GM23338 (cell line): ENCODE measurements around the gene NAALADL2. TPM values are rescaled to one million over a fixed set of nuclear protein-coding genes. Genes with fewer than 3 reads are reported as not detected.

ENCODE experiments used
- ATAC-seq: fragments of 200-7000 bp; cut with Tn5 transposase; 3 replicates; pipeline ENCODE4 v1.9.1; 2020
- DNase-seq: peaks from one replicate; pipeline ENCODE4 v3.0.0-alpha.2; 2015; ENCODE audit warnings: low spot score
- H2AFZ ChIP-seq: fragments of 200-600 bp; sonication (generic); 2 replicates; pipeline ENCODE4 v1.8.0; 2016; ENCODE audit warnings: antibody characterized with exemption, mild to moderate bottlenecking, moderate library complexity
- H3F3A ChIP-seq: fragments of 200-600 bp; sonication (generic); replicated peaks from 2 replicates; pipeline ENCODE4 v1.8.0; 2017; ENCODE audit warnings: antibody characterized with exemption, mixed run types, low read depth
- H3K27ac ChIP-seq: fragments of 200-600 bp; sonication (generic); 2 replicates; pipeline ENCODE4 v1.6.1; 2016; ENCODE audit warnings: low read depth
- H3K27me3 ChIP-seq: fragments of 200-600 bp; sonication (generic); 2 replicates; pipeline ENCODE4 v1.8.0; 2016; ENCODE audit warnings: mild to moderate bottlenecking, mixed run types, moderate library complexity; ENCODE audit not compliant: insufficient read depth
- H3K36me3 ChIP-seq: fragments of 200-600 bp; sonication (generic); 2 replicates; pipeline ENCODE4 v1.8.0; 2016; ENCODE audit warnings: mild to moderate bottlenecking; ENCODE audit not compliant: insufficient read depth
- H3K4me1 ChIP-seq: fragments of 200-600 bp; sonication (generic); 2 replicates; pipeline ENCODE4 v1.8.0; 2016; ENCODE audit warnings: mild to moderate bottlenecking, moderate library complexity; ENCODE audit not compliant: insufficient read depth
- H3K4me2 ChIP-seq: fragments of 200-600 bp; sonication (generic); 2 replicates; pipeline ENCODE4 v1.7.1; 2017; ENCODE audit warnings: mixed run types
- H3K4me3 ChIP-seq: fragments of 200-600 bp; sonication (generic); 2 replicates; pipeline ENCODE4 v1.6.1; 2016; ENCODE audit warnings: mixed run types
- H3K79me2 ChIP-seq: fragments of 200-600 bp; sonication (generic); replicated peaks from 2 replicates; pipeline ENCODE4 v1.8.0; 2017; ENCODE audit warnings: mild to moderate bottlenecking; ENCODE audit not compliant: insufficient read depth
- H3K9me2 ChIP-seq: fragments of 200-600 bp; sonication (generic); 2 replicates; pipeline ENCODE4 v1.8.0; 2017; ENCODE audit not compliant: insufficient read depth
- H4K20me1 ChIP-seq: fragments of 200-600 bp; sonication (generic); replicated peaks from 2 replicates; pipeline ENCODE4 v1.8.0; 2017; ENCODE audit warnings: mild to moderate bottlenecking; ENCODE audit not compliant: insufficient read depth
- H3K27ac Mint-ChIP-seq: 2 replicates; pipeline ENCODE4 v1.8.0; 2020; ENCODE audit warnings: inconsistent platforms, mild to moderate bottlenecking, moderate library complexity, mixed read lengths
- H3K27me3 Mint-ChIP-seq: 3 replicates; pipeline ENCODE4 v1.8.0; 2022; ENCODE audit warnings: low read depth, mild to moderate bottlenecking, moderate library complexity, mixed read lengths, inconsistent platforms; ENCODE audit not compliant: insufficient read depth, poor library complexity
- H3K36me3 Mint-ChIP-seq: 3 replicates; pipeline ENCODE4 v1.8.0; 2021; ENCODE audit warnings: low read depth, mild to moderate bottlenecking, inconsistent platforms, moderate library complexity, mixed read lengths
- H3K4me1 Mint-ChIP-seq: 3 replicates; pipeline ENCODE4 v1.8.0; 2020; ENCODE audit warnings: mild to moderate bottlenecking, inconsistent platforms, mixed read lengths
- H3K4me3 Mint-ChIP-seq: 3 replicates; pipeline ENCODE4 v1.8.0; 2021; ENCODE audit warnings: moderate library complexity, mild to moderate bottlenecking, inconsistent platforms, mixed read lengths
- H3K9me3 Mint-ChIP-seq: 3 replicates; pipeline ENCODE4 v1.8.0; 2020; ENCODE audit warnings: moderate library complexity, mild to moderate bottlenecking, inconsistent platforms, mixed read lengths
- CREB1 ChIP-seq: fragments of 250-450 bp; sonication (Bioruptor Pico); IDR thresholded peaks from 2 replicates; pipeline ENCODE4 v1.5.0; 2020; ENCODE audit warnings: low read depth, mild to moderate bottlenecking, moderate library complexity
- CTCF ChIP-seq, 2 experiments: fragments of 200-600 bp in 1 of 2; sonication (generic) in 1 of 2; conservative IDR thresholded peaks; 2 replicates each; pipeline versions ENCODE4 v1.5.1 to v1.6.1; 2016 to 2017; ENCODE audit warnings: antibody characterized with exemption in 2 of 2, low read depth in 2 of 2, mild to moderate bottlenecking in 2 of 2, moderate library complexity in 1 of 2
- EZH2 ChIP-seq: fragments of 200-600 bp; sonication (generic); IDR thresholded peaks from one replicate; pipeline ENCODE4 v1.8.0; 2017; ENCODE audit warnings: antibody characterized with exemption, mild to moderate bottlenecking, low read depth; ENCODE audit not compliant: unreplicated experiment
- EZH2phosphoT487 ChIP-seq: fragments of 200-600 bp; sonication (generic); IDR thresholded peaks from one replicate; pipeline ENCODE4 v1.8.1; 2018; ENCODE audit warnings: antibody characterized with exemption; ENCODE audit not compliant: unreplicated experiment
- JUNB ChIP-seq: IDR thresholded peaks from one replicate; pipeline ENCODE4 v1.6.1; 2016; ENCODE audit warnings: antibody characterized with exemption; ENCODE audit not compliant: unreplicated experiment
- NANOG ChIP-seq: IDR thresholded peaks from 2 replicates; pipeline ENCODE4 v1.6.1; 2016; ENCODE audit warnings: antibody characterized with exemption, borderline replicate concordance
- POLR2AphosphoS5 ChIP-seq: IDR thresholded peaks from 2 replicates; pipeline ENCODE4 v1.6.1; 2016; ENCODE audit warnings: antibody characterized with exemption, low read depth
- REST ChIP-seq: IDR thresholded peaks from one replicate; pipeline ENCODE4 v1.6.1; 2018; ENCODE audit warnings: antibody characterized with exemption; ENCODE audit not compliant: unreplicated experiment
- STAT1 ChIP-seq: IDR thresholded peaks from one replicate; pipeline ENCODE4 v1.6.1; 2016; ENCODE audit warnings: antibody characterized with exemption; ENCODE audit not compliant: unreplicated experiment
- ZNF114 ChIP-seq: fragments of 250-450 bp; sonication (Bioruptor Pico); IDR thresholded peaks from 2 replicates; pipeline ENCODE4 v1.5.0; 2020; ENCODE audit warnings: mild to moderate bottlenecking, moderate library complexity
- ZNF331 ChIP-seq: fragments of 250-450 bp; sonication (Bioruptor Pico); IDR thresholded peaks from 2 replicates; pipeline ENCODE4 v1.5.0; 2020; ENCODE audit warnings: low read depth, mild to moderate bottlenecking, moderate library complexity
- polyA plus RNA-seq: library from polyadenylated mRNA; unstranded; fragments of >200 nt; fragmentation: Nextera tagmentation; extraction: Ambion mirVana; gene quantifications from 2 replicates; pipeline ENCODE4 v1.2.1, GENCODE V29; 2016
- total RNA-seq: library from RNA; depleted of rRNA; stranded (reverse); fragments of >200 nt; shearing (Covaris generic); gene quantifications from 2 replicates; pipeline ENCODE4 v1.2.3, GENCODE V29; 2014
- TF ChIP-seq, protein P1 (sequence below): IDR thresholded peaks from 2 replicates; pipeline ENCODE4 v1.6.1; 2016; ENCODE audit warnings: antibody characterized with exemption

Gene NAALADL2
- total and polyA plus RNA-seq, 2 experiments from 2014 or later: 1.6 to 2.6 TPM

GRCh38 chr3:175093748-175094147, 234.6 kb downstream of the NAALADL2 start (continued):
- TF ChIP-seq, protein P1, sequence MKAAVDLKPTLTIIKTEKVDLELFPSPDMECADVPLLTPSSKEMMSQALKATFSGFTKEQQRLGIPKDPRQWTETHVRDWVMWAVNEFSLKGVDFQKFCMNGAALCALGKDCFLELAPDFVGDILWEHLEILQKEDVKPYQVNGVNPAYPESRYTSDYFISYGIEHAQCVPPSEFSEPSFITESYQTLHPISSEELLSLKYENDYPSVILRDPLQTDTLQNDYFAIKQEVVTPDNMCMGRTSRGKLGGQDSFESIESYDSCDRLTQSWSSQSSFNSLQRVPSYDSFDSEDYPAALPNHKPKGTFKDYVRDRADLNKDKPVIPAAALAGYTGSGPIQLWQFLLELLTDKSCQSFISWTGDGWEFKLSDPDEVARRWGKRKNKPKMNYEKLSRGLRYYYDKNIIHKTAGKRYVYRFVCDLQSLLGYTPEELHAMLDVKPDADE: no peak
- no peak for TF ChIP-seq EZH2phosphoT487
- no peak for TF ChIP-seq EZH2
- no peak for TF ChIP-seq JUNB
- no peak for TF ChIP-seq CTCF (conservative IDR thresholded peaks at IDR 0.05; ENCODE audit: low read depth in 2 of 2)

DNA sequence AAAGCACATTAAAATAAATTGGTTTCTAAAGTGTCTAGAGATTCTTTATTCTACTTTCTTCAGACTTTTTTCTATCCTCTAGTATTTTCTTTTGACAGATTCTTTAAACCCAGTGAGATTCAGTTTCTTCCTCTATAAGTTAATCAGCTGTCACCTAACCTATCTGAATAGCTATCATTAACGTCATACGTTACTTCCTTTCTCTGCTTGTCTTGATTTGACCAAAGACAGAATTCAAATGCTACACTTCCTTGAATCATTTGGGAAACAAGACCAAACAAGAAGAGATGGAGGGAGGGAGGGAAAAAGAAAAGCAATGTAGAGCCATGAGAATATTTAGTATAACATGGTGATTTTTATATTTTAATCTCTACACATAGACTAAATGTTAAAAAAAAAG, 235.2 kb downstream of the NAALADL2 start:
- Mint-ChIP-seq H3K36me3 (no peaks in the 10 kb centered on the region), H3K4me1 (no peaks in the 10 kb centered on the region), H3K27ac (no peak overlapping the region), H3K9me3 (no peaks in the 10 kb centered on the region), H3K4me3 (no peak overlapping the region), H3K27me3 (peaks cover 2% of the 10 kb centered on the region)
- Histone ChIP-seq H3K27me3 (no peaks in the 10 kb centered on the region), H4K20me1 (no peaks in the 10 kb centered on the region), H3K4me2 (no peak overlapping the region), H3K79me2 (no peaks in the 10 kb centered on the region), H2AFZ (no peak overlapping the region), H3K36me3 (no peaks in the 10 kb centered on the region), H3K4me3 (no peak overlapping the region), H3K9me2 (no peaks in the 10 kb centered on the region), H3F3A (no peaks in the 10 kb centered on the region), H3K27ac (no peak overlapping the region), H3K4me1 (no peaks in the 10 kb centered on the region)
- ATAC-seq: no peak
- no peak for DNase-seq
- TF ChIP-seq JUNB: no peak
- TF ChIP-seq STAT1: no peak
- TF ChIP-seq CTCF (conservative IDR thresholded peaks at IDR 0.05; ENCODE audit: low read depth in 2 of 2): no peak
- TF ChIP-seq POLR2AphosphoS5: no peak
- no peak for TF ChIP-seq REST
- TF ChIP-seq EZH2phosphoT487: no peak
- TF ChIP-seq, protein P1: no peak
- no peak for TF ChIP-seq ZNF331 (CRISPR knock-in tag)
- TF ChIP-seq NANOG: no peak
- no peak for TF ChIP-seq EZH2
- no peak for TF ChIP-seq CREB1 (CRISPR knock-in tag)
- no peak for TF ChIP-seq ZNF114
